A673 (cell line): ENCODE results near the gene CCDC110.

Experiments
- EZH2 ChIP-seq: fragments of 200-600 bp; sonication (generic); IDR thresholded peaks from 2 replicates; pipeline ENCODE4 v1.6.1; 2017; ENCODE audit warnings: borderline replicate concordance, low read depth, mild to moderate bottlenecking, mixed read lengths, antibody characterized with exemption, low read length; ENCODE audit not compliant: poor library complexity, severe bottlenecking
- TF ChIP-seq, protein P1 (sequence below): fragments of 300-800, 200-600 bp; sonication (generic); conservative IDR thresholded peaks from 2 replicates; pipeline ENCODE4 v1.5.1; 2017; ENCODE audit warnings: low read depth, mild to moderate bottlenecking, antibody characterized with exemption, low read length, moderate library complexity, mixed read lengths

DNA sequence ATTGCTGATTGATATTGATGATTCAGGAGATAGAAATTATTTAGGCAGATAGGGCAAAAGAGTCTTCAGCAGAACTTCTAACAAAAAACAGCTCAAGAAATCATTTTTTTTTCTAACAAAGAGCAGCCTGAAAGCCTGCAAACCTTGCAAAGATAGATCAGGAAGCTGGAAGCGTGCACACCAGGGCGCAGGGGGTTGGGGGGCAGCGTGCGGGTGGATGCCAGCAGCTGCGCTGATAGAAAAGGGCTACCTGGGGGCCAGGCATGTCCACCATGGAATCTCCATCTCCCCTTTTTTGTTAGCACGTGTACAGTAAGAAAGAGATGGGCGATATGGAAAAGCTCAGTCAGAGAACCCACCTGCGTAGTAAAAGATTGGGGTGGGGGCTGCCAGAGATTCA, 1.7 kb upstream of the CCDC110 start:
- TF ChIP-seq, protein P1, sequence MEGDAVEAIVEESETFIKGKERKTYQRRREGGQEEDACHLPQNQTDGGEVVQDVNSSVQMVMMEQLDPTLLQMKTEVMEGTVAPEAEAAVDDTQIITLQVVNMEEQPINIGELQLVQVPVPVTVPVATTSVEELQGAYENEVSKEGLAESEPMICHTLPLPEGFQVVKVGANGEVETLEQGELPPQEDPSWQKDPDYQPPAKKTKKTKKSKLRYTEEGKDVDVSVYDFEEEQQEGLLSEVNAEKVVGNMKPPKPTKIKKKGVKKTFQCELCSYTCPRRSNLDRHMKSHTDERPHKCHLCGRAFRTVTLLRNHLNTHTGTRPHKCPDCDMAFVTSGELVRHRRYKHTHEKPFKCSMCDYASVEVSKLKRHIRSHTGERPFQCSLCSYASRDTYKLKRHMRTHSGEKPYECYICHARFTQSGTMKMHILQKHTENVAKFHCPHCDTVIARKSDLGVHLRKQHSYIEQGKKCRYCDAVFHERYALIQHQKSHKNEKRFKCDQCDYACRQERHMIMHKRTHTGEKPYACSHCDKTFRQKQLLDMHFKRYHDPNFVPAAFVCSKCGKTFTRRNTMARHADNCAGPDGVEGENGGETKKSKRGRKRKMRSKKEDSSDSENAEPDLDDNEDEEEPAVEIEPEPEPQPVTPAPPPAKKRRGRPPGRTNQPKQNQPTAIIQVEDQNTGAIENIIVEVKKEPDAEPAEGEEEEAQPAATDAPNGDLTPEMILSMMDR = no peak
- TF ChIP-seq EZH2 = no peak
